Measurements from ENCODE around the gene VSIR.

Gene VSIR

GRCh38 chr10:71780156-71780555 is 6.8 kb upstream of the VSIR start:
- Mint-ChIP-seq H3K4me1 (ENCODE audit: low read depth) (peaks cover 26% of the 10 kb centered on the region), H3K27me3 (no peaks in the 10 kb centered on the region), H3K4me3 (no peak overlapping the region), H3K36me3 (ENCODE audit: low read depth) (no peaks in the 10 kb centered on the region), H3K27ac (no peak overlapping the region), H3K9me3 (no peaks in the 10 kb centered on the region)
- DNase-seq: no peak

- Mint-ChIP-seq H3K27me3 (no peaks in the 10 kb centered on the region), H3K4me3 (no peak overlapping the region), H3K27ac (no peak overlapping the region), H3K9me3 (no peaks in the 10 kb centered on the region), H3K36me3 (ENCODE audit: low read depth) (no peaks in the 10 kb centered on the region), H3K4me1 (ENCODE audit: low read depth) (peaks cover 31% of the 10 kb centered on the region)
- DNase-seq: no peak
Observed at GRCh38 chr10:71779641-71780040, 6.3 kb upstream of the VSIR start.

- no peaks in the 10 kb centered on the region for H3K9me3 Mint-ChIP-seq
- H3K27ac Mint-ChIP-seq: no peak overlapping the region
- H3K27me3 Mint-ChIP-seq: no peaks in the 10 kb centered on the region
- DNase-seq: no peak
- H3K4me3 Mint-ChIP-seq: no peak overlapping the region
- H3K4me1 Mint-ChIP-seq (ENCODE audit: low read depth): peaks cover 42% of the 10 kb centered on the region
- H3K36me3 Mint-ChIP-seq (ENCODE audit: low read depth): no peaks in the 10 kb centered on the region
Observed at GRCh38 chr10:71778071-71778825, 4.9 kb upstream of the VSIR start.

GRCh38 chr10:71777213-71777985 is 4.1 kb upstream of the VSIR start:
- Mint-ChIP-seq H3K27ac (no peak overlapping the region), H3K9me3 (no peaks in the 10 kb centered on the region), H3K36me3 (ENCODE audit: low read depth) (peaks cover 8% of the 10 kb centered on the region), H3K4me3 (no peak overlapping the region), H3K4me1 (ENCODE audit: low read depth) (peaks cover 37% of the 10 kb centered on the region), H3K27me3 (no peaks in the 10 kb centered on the region)
- no peak for DNase-seq

GRCh38 chr10:71776481-71776925 is 3.2 kb upstream of the VSIR start:
- H3K9me3 Mint-ChIP-seq: no peaks in the 10 kb centered on the region
- H3K27me3 Mint-ChIP-seq: no peaks in the 10 kb centered on the region
- H3K36me3 Mint-ChIP-seq (ENCODE audit: low read depth): peaks cover 17% of the 10 kb centered on the region
- no peak for DNase-seq
- peaks cover 46% of the 10 kb centered on the region for H3K4me1 Mint-ChIP-seq (ENCODE audit: low read depth)
- no peak overlapping the region for H3K27ac Mint-ChIP-seq
- no peak overlapping the region for H3K4me3 Mint-ChIP-seq

GRCh38 chr10:71774916-71775702 is 1.8 kb upstream of the VSIR start:
- peaks cover 30% of the 10 kb centered on the region for H3K36me3 Mint-ChIP-seq (ENCODE audit: low read depth)
- DNase-seq: no peak
- peak overlapping the region; percentile 90 for H3K4me3 Mint-ChIP-seq
- peaks cover 60% of the 10 kb centered on the region for H3K4me1 Mint-ChIP-seq (ENCODE audit: low read depth)
- no peaks in the 10 kb centered on the region for H3K27me3 Mint-ChIP-seq
- peak overlapping the region; percentile 97 for H3K27ac Mint-ChIP-seq
- H3K9me3 Mint-ChIP-seq: no peaks in the 10 kb centered on the region

- H3K9me3 Mint-ChIP-seq: no peaks in the 10 kb centered on the region
- H3K36me3 Mint-ChIP-seq (ENCODE audit: low read depth): peaks cover 47% of the 10 kb centered on the region
- peaks cover 79% of the 10 kb centered on the region for H3K4me1 Mint-ChIP-seq (ENCODE audit: low read depth)
- peak overlapping the region; percentile 97 for H3K27ac Mint-ChIP-seq
- peak; percentile 57 for DNase-seq
- H3K4me3 Mint-ChIP-seq: peak overlapping the region; percentile 90
- H3K27me3 Mint-ChIP-seq: no peaks in the 10 kb centered on the region
Observed at GRCh38 chr10:71772832-71773220, 494 bp downstream of the VSIR start.

GRCh38 chr10:71771821-71772617 is 1.3 kb downstream of the VSIR start:
- H3K27me3 Mint-ChIP-seq: no peaks in the 10 kb centered on the region

GRCh38 chr10:71771204-71771603 is 2.1 kb downstream of the VSIR start:
- H3K4me1 Mint-ChIP-seq (ENCODE audit: low read depth): peaks cover 86% of the 10 kb centered on the region
- H3K27ac Mint-ChIP-seq: peak overlapping the region; percentile 97
- DNase-seq: no peak
- peak overlapping the region; percentile 90 for H3K4me3 Mint-ChIP-seq
- H3K27me3 Mint-ChIP-seq: no peaks in the 10 kb centered on the region
- H3K36me3 Mint-ChIP-seq (ENCODE audit: low read depth): peaks cover 63% of the 10 kb centered on the region
- no peaks in the 10 kb centered on the region for H3K9me3 Mint-ChIP-seq

More at GRCh38 chr10:71771821-71772617, 1.3 kb downstream of the VSIR start:
- peak overlapping the region; percentile 90 for H3K4me3 Mint-ChIP-seq
- H3K4me1 Mint-ChIP-seq (ENCODE audit: low read depth): peaks cover 86% of the 10 kb centered on the region
- peaks cover 55% of the 10 kb centered on the region for H3K36me3 Mint-ChIP-seq (ENCODE audit: low read depth)
- peak; percentile 62 for DNase-seq
- H3K27ac Mint-ChIP-seq: peak overlapping the region; percentile 97
- no peaks in the 10 kb centered on the region for H3K9me3 Mint-ChIP-seq

GRCh38 chr10:71770789-71771188 is 2.5 kb downstream of the VSIR start:
- Mint-ChIP-seq H3K27me3 (no peaks in the 10 kb centered on the region), H3K9me3 (no peaks in the 10 kb centered on the region), H3K27ac (peak overlapping the region; percentile 97), H3K36me3 (ENCODE audit: low read depth) (peaks cover 67% of the 10 kb centered on the region), H3K4me1 (ENCODE audit: low read depth) (peaks cover 86% of the 10 kb centered on the region), H3K4me3 (peak overlapping the region; percentile 90)
- no peak for DNase-seq

GRCh38 chr10:71770255-71770654 is 3.1 kb downstream of the VSIR start:
- Mint-ChIP-seq H3K4me3 (peak overlapping the region; percentile 90), H3K9me3 (no peaks in the 10 kb centered on the region)
- DNase-seq: no peak

GRCh38 chr10:71769279-71769823 is 4.0 kb downstream of the VSIR start:
- H3K27me3 Mint-ChIP-seq: no peaks in the 10 kb centered on the region
- no peaks in the 10 kb centered on the region for H3K9me3 Mint-ChIP-seq
- DNase-seq: no peak
- peak overlapping the region; percentile 97 for H3K27ac Mint-ChIP-seq
- H3K36me3 Mint-ChIP-seq (ENCODE audit: low read depth): peaks cover 82% of the 10 kb centered on the region
- peaks cover 86% of the 10 kb centered on the region for H3K4me1 Mint-ChIP-seq (ENCODE audit: low read depth)
- peak overlapping the region; percentile 90 for H3K4me3 Mint-ChIP-seq

More at GRCh38 chr10:71770255-71770654, 3.1 kb downstream of the VSIR start:
- Mint-ChIP-seq H3K4me1 (ENCODE audit: low read depth) (peaks cover 86% of the 10 kb centered on the region), H3K27ac (peak overlapping the region; percentile 97), H3K36me3 (ENCODE audit: low read depth) (peaks cover 73% of the 10 kb centered on the region), H3K27me3 (no peaks in the 10 kb centered on the region)

GRCh38 chr10:71767420-71768035 is 5.8 kb downstream of the VSIR start:
- Mint-ChIP-seq H3K4me1 (ENCODE audit: low read depth) (peaks cover 95% of the 10 kb centered on the region), H3K36me3 (ENCODE audit: low read depth) (peaks cover 92% of the 10 kb centered on the region), H3K4me3 (peak overlapping the region; percentile 47), H3K9me3 (no peaks in the 10 kb centered on the region), H3K27me3 (no peaks in the 10 kb centered on the region), H3K27ac (peak overlapping the region; percentile 97)
- no peak for DNase-seq
